Sigmoid colon (tissue), 4 donors: ENCODE results near the gene PIWIL1.

Experiments
- EP300 ChIP-seq, 4 donors: sonication (generic); formaldehyde crosslinking; IDR thresholded peaks; one replicate each; pipeline ENCODE4 v1.6.1; 2017; ENCODE audit warnings: antibody characterized with exemption in 4 of 4
- POLR2A ChIP-seq, 2 donors: fragments of 450-650 bp; IDR thresholded peaks; one replicate each; pipeline ENCODE4 v1.6.1; 2016; ENCODE audit warnings: antibody characterized with exemption in 2 of 2, mild to moderate bottlenecking in 2 of 2, moderate library complexity in 2 of 2

DNA sequence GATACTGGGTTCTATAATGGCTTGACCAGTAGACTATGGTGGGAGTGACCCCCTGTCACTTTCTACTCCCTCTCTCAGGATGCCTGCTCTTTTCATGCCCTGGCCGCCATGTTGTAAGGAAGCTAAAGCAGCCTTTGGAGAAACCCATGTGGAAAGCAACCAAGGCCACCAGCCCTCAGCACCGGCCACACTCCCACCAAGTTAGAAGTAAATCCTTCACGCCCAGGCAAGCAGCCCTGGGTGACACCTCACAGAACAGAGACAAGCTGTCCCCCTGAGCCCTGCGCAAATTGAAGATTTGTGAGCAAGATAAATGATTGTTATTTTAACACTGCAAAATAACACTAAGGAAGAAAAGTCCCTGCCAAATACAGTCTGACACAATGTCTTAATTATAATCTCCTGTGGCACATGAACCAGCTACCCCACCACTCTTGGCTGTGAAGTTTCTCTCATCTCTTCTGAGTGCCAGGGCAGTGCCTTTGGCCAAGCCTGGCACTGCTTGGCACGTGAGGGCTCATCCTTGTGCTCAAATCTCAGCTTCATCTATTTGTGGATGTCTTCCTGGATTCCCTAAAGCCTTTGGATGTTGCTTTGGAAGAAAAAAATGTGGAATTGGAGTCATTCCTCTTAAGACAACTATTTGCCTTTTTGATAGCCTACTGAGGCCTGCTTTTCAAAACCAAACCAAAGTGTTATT is 39.2 kb upstream of the PIWIL1 start:
- TF ChIP-seq POLR2A (IDR thresholded peaks at IDR 0.05) (no peak), EP300 (IDR thresholded peaks at IDR 0.05) (no peak)
